Measurements from ENCODE around the gene SLMAP.

GRCh38 chr3:57816471-57817095 is 60.5 kb downstream of the SLMAP start:
- TF ChIP-seq CTCF (IDR thresholded peaks at IDR 0.05) (no peak), POLR2A (IDR thresholded peaks at IDR 0.05) (no peak)

Data from uterus (tissue), 2 donors.